HCT116 (cell line): ENCODE results near the gene KIF25. TPM values are rescaled to one million over a fixed set of nuclear protein-coding genes. Genes with fewer than 3 reads are reported as not detected.

Experiments used
- ATAC-seq: fragments of 200-7000 bp; cut with Tn5 transposase; 2 replicates; pipeline ENCODE4 v1.9.1; 2020; ENCODE audit warnings: mild to moderate bottlenecking, moderate library complexity
- BruUV-seq: library from RNA; stranded (reverse); fragments of 400-500 nt; replicated peaks from 2 replicates; lab custom pipeline; 2021; lab: Mats Ljungman, UMichigan
- CTCF ChIA-PET: fragments of 300-600 bp; sonication (Branson Sonifier 250); formaldehyde crosslinking; loops from one replicate; lab custom pipeline; 2021; ENCODE audit warnings: antibody characterized with exemption; lab: Charles Lee
- POLR2A ChIA-PET: fragments of 300-600, 350-600 bp; sonication (Branson Sonifier 250); formaldehyde crosslinking; loops from one replicate; lab custom pipeline; 2021; ENCODE audit warnings: antibody characterized with exemption; lab: Charles Lee
- RAD21 ChIA-PET, 2 experiments: fragments of 300-600 bp; sonication (Branson Sonifier 250); formaldehyde crosslinking; loops; one replicate each; lab custom pipeline; 2023; ENCODE audit warnings: low total read pairs in 2 of 2; ENCODE audit not compliant: uncharacterized antibody in 2 of 2, unreplicated experiment in 2 of 2, low non-redundant PET in 1 of 2; lab: Charles Lee
- DNase-seq: peaks from one replicate; pipeline ENCODE4 v3.0.0-alpha.2; 2010; ENCODE audit warnings: low read depth, low spot score
- H2AFZ ChIP-seq: fragments of 200-600 bp; shearing (Covaris generic), sonication (generic); 2 replicates; pipeline ENCODE4 v1.6.1; 2017; ENCODE audit warnings: low read depth, mixed run types, mixed read lengths, antibody characterized with exemption, low read length; ENCODE audit not compliant: poor library complexity, severe bottlenecking
- H3K27ac ChIP-seq: 2 replicates; pipeline ENCODE4 v1.5.1; 2012; ENCODE audit warnings: low read depth, low read length
- H3K27me3 ChIP-seq: fragments of 200-600 bp; sonication (generic); 2 replicates; pipeline ENCODE4 v1.6.1; 2016; ENCODE audit warnings: mixed run types, low read length, mixed read lengths; ENCODE audit not compliant: insufficient read depth
- H3K36me3 ChIP-seq, 2 experiments: fragments of 200-500 bp in 1 of 2; fragments of 200-600 bp in 1 of 2; sonication (Bioruptor generic) in 1 of 2; sonication (generic) in 1 of 2; 2 replicates each; pipeline versions ENCODE4 v1.5.1 to v1.6.1; 2014 to 2016; ENCODE audit warnings: low read length in 2 of 2, inconsistent platforms in 1 of 2, mixed read lengths in 1 of 2, mixed run types in 1 of 2; ENCODE audit not compliant: insufficient read depth in 2 of 2, control insufficient read depth in 1 of 2
- H3K4me1 ChIP-seq, 2 experiments: fragments of 200-600 bp in 1 of 2; sonication (generic) in 1 of 2; 2 replicates each; pipeline versions ENCODE4 v1.5.1 to v1.6.1; 2012 to 2017; ENCODE audit warnings: low read length in 2 of 2, inconsistent platforms in 1 of 2, mild to moderate bottlenecking in 1 of 2, mixed read lengths in 1 of 2, mixed run types in 1 of 2, moderate library complexity in 1 of 2; ENCODE audit not compliant: insufficient read depth in 2 of 2, control insufficient read depth in 1 of 2
- H3K4me2 ChIP-seq: fragments of 200-600 bp; sonication (generic); 2 replicates; pipeline ENCODE4 v1.6.1; 2017; ENCODE audit warnings: mixed run types, low read length, mixed read lengths
- H3K4me3 ChIP-seq, 2 experiments: fragments of 200-600 bp in 1 of 2; sonication (generic) in 1 of 2; replicated peaks in 1 of 2; 2 replicates each; pipeline ENCODE4 v1.5.1; 2011 to 2016; ENCODE audit warnings: low read length in 2 of 2, control low read depth in 1 of 2, low read depth in 1 of 2, mild to moderate bottlenecking in 1 of 2, mixed read lengths in 1 of 2, mixed run types in 1 of 2
- H3K79me2 ChIP-seq: fragments of 200-600 bp; sonication (generic); 2 replicates; pipeline ENCODE4 v1.6.1; 2017; ENCODE audit warnings: mild to moderate bottlenecking, mixed run types, low read length, moderate library complexity, mixed read lengths; ENCODE audit not compliant: insufficient read depth
- H3K9ac ChIP-seq: fragments of 200-600 bp; sonication (generic); 2 replicates; pipeline ENCODE4 v1.6.1; 2016; ENCODE audit warnings: low read length, mixed read lengths
- H3K9me2 ChIP-seq: fragments of 200-600 bp; sonication (generic), shearing (Covaris generic); 2 replicates; pipeline ENCODE4 v1.6.1; 2017; ENCODE audit warnings: mixed run types, mild to moderate bottlenecking, moderate library complexity; ENCODE audit not compliant: insufficient read depth
- H3K9me3 ChIP-seq, 2 experiments: fragments of 200-500 bp in 1 of 2; fragments of 200-600 bp in 1 of 2; sonication (Bioruptor generic) in 1 of 2; sonication (generic) in 1 of 2; 2 replicates each; pipeline ENCODE4 v1.6.1; 2014 to 2017; ENCODE audit warnings: low read length in 2 of 2, mixed read lengths in 2 of 2, inconsistent platforms in 1 of 2, low read depth in 1 of 2, mild to moderate bottlenecking in 1 of 2, mixed run types in 1 of 2, moderate library complexity in 1 of 2; ENCODE audit not compliant: control insufficient read depth in 1 of 2, insufficient read depth in 1 of 2
- H4K20me1 ChIP-seq: fragments of 200-600 bp; sonication (generic), shearing (Covaris generic); 2 replicates; pipeline ENCODE4 v1.6.1; 2017; ENCODE audit warnings: mixed run types, mild to moderate bottlenecking, moderate library complexity; ENCODE audit not compliant: insufficient read depth
- CEBPB ChIP-seq: IDR thresholded peaks from 2 replicates; pipeline ENCODE4 v1.6.1; 2012; ENCODE audit warnings: low read depth
- JUND ChIP-seq: IDR thresholded peaks from 2 replicates; pipeline ENCODE4 v1.6.1; 2012
- POLR2A ChIP-seq: IDR thresholded peaks from 2 replicates; pipeline ENCODE4 v1.7.0; 2011; ENCODE audit warnings: borderline replicate concordance; ENCODE audit not compliant: insufficient read depth, insufficient read length; ENCODE audit errors: extremely low read depth
- SRF ChIP-seq: IDR thresholded peaks from 2 replicates; pipeline ENCODE4 v1.6.1; 2012; ENCODE audit warnings: low read depth
- TCF7L2 ChIP-seq: IDR thresholded peaks from 2 replicates; pipeline ENCODE4 v1.7.0; 2011; ENCODE audit warnings: borderline replicate concordance, inconsistent platforms; ENCODE audit not compliant: insufficient read depth, insufficient read length; ENCODE audit errors: extremely low read depth
- YY1 ChIP-seq: IDR thresholded peaks from 2 replicates; pipeline ENCODE4 v1.6.1; 2011; ENCODE audit warnings: low read length, low read depth, moderate library complexity, mild to moderate bottlenecking; ENCODE audit not compliant: insufficient replicate concordance; ENCODE audit errors: extremely low read depth
- intact Hi-C: fragments of 100-400 bp; cut with micrococcal nuclease; formaldehyde crosslinking; loops from 2 replicates; pipeline ENCODE4 v1.10.0; 2022
- total RNA-seq: library from RNA; stranded (reverse); gene quantifications from one replicate; pipeline ENCODE4 v1.2.1, GENCODE V29; 2021; ENCODE audit not compliant: unreplicated experiment
- TF ChIP-seq, protein P1 (sequence below): IDR thresholded peaks from 2 replicates; pipeline ENCODE4 v1.6.1; 2012; ENCODE audit warnings: low read depth

KIF25 gene
- total RNA-seq, 1 experiment from 2014 or later, result not detected

DNA sequence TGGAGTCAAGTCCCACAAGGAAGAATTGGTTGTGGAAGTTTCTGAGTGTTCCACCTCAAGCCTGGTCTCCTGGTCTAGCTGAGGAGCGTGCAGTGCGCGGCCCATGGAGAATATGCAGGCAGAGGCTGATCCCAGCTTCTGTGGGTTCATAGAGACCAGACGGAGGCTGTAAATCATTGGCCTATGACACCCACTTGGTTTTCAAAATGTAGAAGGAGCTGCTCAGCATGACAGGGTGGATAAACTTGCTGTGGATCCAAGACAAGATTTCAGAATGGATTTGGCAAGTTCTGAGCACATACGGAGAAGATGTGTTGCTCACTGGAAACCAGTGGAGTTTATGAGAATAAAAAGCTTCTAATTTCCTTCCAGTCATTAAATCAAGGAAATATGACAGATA, 744 bp downstream of the KIF25 start:
- Histone ChIP-seq H2AFZ (no peak overlapping the region), H3K4me1 (no peaks in the 10 kb centered on the region), H3K4me2 (no peak overlapping the region), H3K79me2 (no peaks in the 10 kb centered on the region), H3K9me2 (no peaks in the 10 kb centered on the region), H3K27ac (no peak overlapping the region), H3K27me3 (peaks cover 16% of the 10 kb centered on the region), H4K20me1 (no peaks in the 10 kb centered on the region), H3K36me3 (no peaks in the 10 kb centered on the region), H3K9me3 (no peaks in the 10 kb centered on the region), H3K9ac (no peak overlapping the region)
- no TSS peak for BruUV-seq
- RAD21 ChIA-PET, result no interaction called here
- POLR2A ChIA-PET, result no interaction called here
- CTCF ChIA-PET, result no interaction called here
- DNase-seq (no peak), ATAC-seq (no peak)
- TF ChIP-seq JUND, result no peak
- no peak for TF ChIP-seq TCF7L2
- TF ChIP-seq POLR2A, result no peak
- TF ChIP-seq, protein P1, sequence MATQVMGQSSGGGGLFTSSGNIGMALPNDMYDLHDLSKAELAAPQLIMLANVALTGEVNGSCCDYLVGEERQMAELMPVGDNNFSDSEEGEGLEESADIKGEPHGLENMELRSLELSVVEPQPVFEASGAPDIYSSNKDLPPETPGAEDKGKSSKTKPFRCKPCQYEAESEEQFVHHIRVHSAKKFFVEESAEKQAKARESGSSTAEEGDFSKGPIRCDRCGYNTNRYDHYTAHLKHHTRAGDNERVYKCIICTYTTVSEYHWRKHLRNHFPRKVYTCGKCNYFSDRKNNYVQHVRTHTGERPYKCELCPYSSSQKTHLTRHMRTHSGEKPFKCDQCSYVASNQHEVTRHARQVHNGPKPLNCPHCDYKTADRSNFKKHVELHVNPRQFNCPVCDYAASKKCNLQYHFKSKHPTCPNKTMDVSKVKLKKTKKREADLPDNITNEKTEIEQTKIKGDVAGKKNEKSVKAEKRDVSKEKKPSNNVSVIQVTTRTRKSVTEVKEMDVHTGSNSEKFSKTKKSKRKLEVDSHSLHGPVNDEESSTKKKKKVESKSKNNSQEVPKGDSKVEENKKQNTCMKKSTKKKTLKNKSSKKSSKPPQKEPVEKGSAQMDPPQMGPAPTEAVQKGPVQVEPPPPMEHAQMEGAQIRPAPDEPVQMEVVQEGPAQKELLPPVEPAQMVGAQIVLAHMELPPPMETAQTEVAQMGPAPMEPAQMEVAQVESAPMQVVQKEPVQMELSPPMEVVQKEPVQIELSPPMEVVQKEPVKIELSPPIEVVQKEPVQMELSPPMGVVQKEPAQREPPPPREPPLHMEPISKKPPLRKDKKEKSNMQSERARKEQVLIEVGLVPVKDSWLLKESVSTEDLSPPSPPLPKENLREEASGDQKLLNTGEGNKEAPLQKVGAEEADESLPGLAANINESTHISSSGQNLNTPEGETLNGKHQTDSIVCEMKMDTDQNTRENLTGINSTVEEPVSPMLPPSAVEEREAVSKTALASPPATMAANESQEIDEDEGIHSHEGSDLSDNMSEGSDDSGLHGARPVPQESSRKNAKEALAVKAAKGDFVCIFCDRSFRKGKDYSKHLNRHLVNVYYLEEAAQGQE, result no peak
- TF ChIP-seq YY1, result no peak
- no peak for TF ChIP-seq CEBPB
- no peak for TF ChIP-seq SRF
- TF ChIP-seq, all 23 proteins: peak for 0
- no peak overlapping the region for H3K4me3 ChIP-seq
- intact Hi-C loops, result no loop called here
